HEK293 (cell line): ENCODE results near the gene STEAP2.
A peak's percentile ranks its signal among the peaks of the same experiment; 100 is the strongest.

Experiments
- EGR2 ChIP-seq: fragments of 450-650 bp; formaldehyde crosslinking; IDR thresholded peaks from 2 replicates; pipeline ENCODE4 v1.5.1; 2016; ENCODE audit warnings: low read depth, missing biosample characterization, missing genetic modification characterization
- GLI4 ChIP-seq: fragments of 450-650 bp; formaldehyde crosslinking; IDR thresholded peaks from 2 replicates; pipeline ENCODE4 v1.5.1; 2016; ENCODE audit warnings: missing biosample characterization, missing genetic modification characterization
- GLIS1 ChIP-seq: fragments of 450-650 bp; formaldehyde crosslinking; IDR thresholded peaks from 2 replicates; pipeline ENCODE4 v1.5.1; 2016; ENCODE audit warnings: missing biosample characterization, missing genetic modification characterization
- KLF1 ChIP-seq: fragments of 450-650 bp; formaldehyde crosslinking; IDR thresholded peaks from 2 replicates; pipeline ENCODE4 v1.5.1; 2016; ENCODE audit warnings: missing biosample characterization, missing genetic modification characterization
- KLF17 ChIP-seq: fragments of 450-650 bp; formaldehyde crosslinking; IDR thresholded peaks from 2 replicates; pipeline ENCODE4 v1.5.1; 2016; ENCODE audit warnings: missing biosample characterization, missing genetic modification characterization
- OSR2 ChIP-seq: fragments of 450-650 bp; formaldehyde crosslinking; IDR thresholded peaks from 2 replicates; pipeline ENCODE4 v1.5.1; 2016; ENCODE audit warnings: missing biosample characterization, missing genetic modification characterization
- PBX3 ChIP-seq: sonication (generic); formaldehyde crosslinking; IDR thresholded peaks from 2 replicates; pipeline ENCODE4 v1.8.1; 2022; ENCODE audit warnings: mild to moderate bottlenecking, moderate library complexity, missing genetic modification reagents
- TCF7L2 ChIP-seq: IDR thresholded peaks from 2 replicates; pipeline ENCODE4 v1.6.1; 2011; ENCODE audit warnings: low read depth, mild to moderate bottlenecking, inconsistent platforms, low read length, moderate library complexity, borderline replicate concordance
- WT1 ChIP-seq: fragments of 450-650 bp; formaldehyde crosslinking; IDR thresholded peaks from 2 replicates; pipeline ENCODE4 v1.5.1; 2016; ENCODE audit warnings: missing biosample characterization, missing genetic modification characterization
- YY1 ChIP-seq: fragments of 450-650 bp; formaldehyde crosslinking; IDR thresholded peaks from 2 replicates; pipeline ENCODE4 v1.5.1; 2018; ENCODE audit warnings: missing biosample characterization, missing genetic modification characterization
- ZBTB17 ChIP-seq: fragments of 450-650 bp; formaldehyde crosslinking; IDR thresholded peaks from 2 replicates; pipeline ENCODE4 v1.5.1; 2016; ENCODE audit warnings: missing biosample characterization, missing genetic modification characterization
- ZBTB8A ChIP-seq: fragments of 450-650 bp; formaldehyde crosslinking; IDR thresholded peaks from 2 replicates; pipeline ENCODE4 v1.5.1; 2016; ENCODE audit warnings: missing biosample characterization, missing genetic modification characterization
- ZIC2 ChIP-seq: fragments of 450-650 bp; formaldehyde crosslinking; IDR thresholded peaks from 2 replicates; pipeline ENCODE4 v1.5.1; 2016; ENCODE audit warnings: missing biosample characterization, missing genetic modification characterization
- ZNF10 ChIP-seq: fragments of 450-650 bp; formaldehyde crosslinking; IDR thresholded peaks from 2 replicates; pipeline ENCODE4 v1.5.1; 2017; ENCODE audit warnings: missing biosample characterization, missing genetic modification characterization
- ZNF112 ChIP-seq: fragments of 450-650 bp; formaldehyde crosslinking; IDR thresholded peaks from 2 replicates; pipeline ENCODE4 v1.5.0; 2017; ENCODE audit warnings: missing biosample characterization, missing genetic modification characterization
- ZNF114 ChIP-seq: fragments of 450-650 bp; formaldehyde crosslinking; IDR thresholded peaks from 2 replicates; pipeline ENCODE4 v1.5.0; 2017; ENCODE audit warnings: missing biosample characterization, missing genetic modification characterization
- ZNF146 ChIP-seq: fragments of 450-650 bp; formaldehyde crosslinking; IDR thresholded peaks from 2 replicates; pipeline ENCODE4 v1.5.1; 2016; ENCODE audit warnings: missing biosample characterization, missing genetic modification characterization
- ZNF169 ChIP-seq: fragments of 450-650 bp; formaldehyde crosslinking; IDR thresholded peaks from 2 replicates; pipeline ENCODE4 v1.5.1; 2016; ENCODE audit warnings: missing biosample characterization, missing genetic modification characterization
- ZNF184 ChIP-seq: fragments of 450-650 bp; IDR thresholded peaks from 2 replicates; pipeline ENCODE4 v1.5.1; 2018; ENCODE audit warnings: missing biosample characterization, mild to moderate bottlenecking, missing genetic modification characterization
- ZNF239 ChIP-seq: fragments of 450-650 bp; formaldehyde crosslinking; IDR thresholded peaks from 2 replicates; pipeline ENCODE4 v1.5.1; 2016; ENCODE audit warnings: missing biosample characterization, missing genetic modification characterization
- ZNF266 ChIP-seq: fragments of 450-650 bp; formaldehyde crosslinking; IDR thresholded peaks from 2 replicates; pipeline ENCODE4 v1.5.1; 2016; ENCODE audit warnings: missing biosample characterization, missing genetic modification characterization, low read depth
- ZNF302 ChIP-seq: fragments of 450-650 bp; formaldehyde crosslinking; IDR thresholded peaks from 2 replicates; pipeline ENCODE4 v1.5.1; 2016; ENCODE audit warnings: missing biosample characterization, missing genetic modification characterization, low read depth
- ZNF311 ChIP-seq: fragments of 450-650 bp; formaldehyde crosslinking; IDR thresholded peaks from 2 replicates; pipeline ENCODE4 v1.5.1; 2017; ENCODE audit warnings: missing biosample characterization, missing genetic modification characterization, borderline replicate concordance
- ZNF391 ChIP-seq: fragments of 450-650 bp; formaldehyde crosslinking; IDR thresholded peaks from 2 replicates; pipeline ENCODE4 v1.5.1; 2016; ENCODE audit warnings: low read depth, missing biosample characterization, missing genetic modification characterization, borderline replicate concordance
- ZNF404 ChIP-seq: fragments of 450-650 bp; formaldehyde crosslinking; IDR thresholded peaks from 2 replicates; pipeline ENCODE4 v1.5.1; 2017; ENCODE audit warnings: missing biosample characterization, missing genetic modification characterization
- ZNF423 ChIP-seq: fragments of 450-650 bp; formaldehyde crosslinking; IDR thresholded peaks from 2 replicates; pipeline ENCODE4 v1.5.1; 2016; ENCODE audit warnings: missing biosample characterization, missing genetic modification characterization
- ZNF426 ChIP-seq: fragments of 450-650 bp; formaldehyde crosslinking; IDR thresholded peaks from 2 replicates; pipeline ENCODE4 v1.5.1; 2017; ENCODE audit warnings: missing biosample characterization, missing genetic modification characterization, mild to moderate bottlenecking, inconsistent platforms, moderate library complexity
- ZNF555 ChIP-seq: fragments of 450-650 bp; formaldehyde crosslinking; conservative IDR thresholded peaks from 2 replicates; pipeline ENCODE4 v1.5.1; 2017; ENCODE audit warnings: missing biosample characterization, mild to moderate bottlenecking, missing genetic modification characterization, inconsistent platforms
- ZNF560 ChIP-seq: fragments of 450-650 bp; formaldehyde crosslinking; IDR thresholded peaks from 2 replicates; pipeline ENCODE4 v1.5.1; 2017; ENCODE audit warnings: missing biosample characterization, missing genetic modification characterization, borderline replicate concordance
- ZNF600 ChIP-seq: fragments of 450-650 bp; formaldehyde crosslinking; IDR thresholded peaks from 2 replicates; pipeline ENCODE4 v1.5.1; 2016; ENCODE audit warnings: missing biosample characterization, missing genetic modification characterization
- ZNF621 ChIP-seq: fragments of 450-650 bp; formaldehyde crosslinking; IDR thresholded peaks from 2 replicates; pipeline ENCODE4 v1.5.1; 2017; ENCODE audit warnings: missing biosample characterization, missing genetic modification characterization
- ZNF645 ChIP-seq: fragments of 450-650 bp; formaldehyde crosslinking; IDR thresholded peaks from 2 replicates; pipeline ENCODE4; 2016; ENCODE audit warnings: missing biosample characterization, missing genetic modification characterization
- ZNF707 ChIP-seq: fragments of 450-650 bp; formaldehyde crosslinking; IDR thresholded peaks from 2 replicates; pipeline ENCODE4 v1.5.1; 2016; ENCODE audit warnings: missing biosample characterization, missing genetic modification characterization
- ZNF785 ChIP-seq: fragments of 450-650 bp; formaldehyde crosslinking; IDR thresholded peaks from 2 replicates; pipeline ENCODE4 v1.5.1; 2016; ENCODE audit warnings: missing biosample characterization, missing genetic modification characterization
- ZNF830 ChIP-seq: fragments of 450-650 bp; IDR thresholded peaks from 2 replicates; pipeline ENCODE4 v1.5.0; 2018; ENCODE audit warnings: missing biosample characterization, missing genetic modification characterization, low read depth, mild to moderate bottlenecking, moderate library complexity
- ZSCAN30 ChIP-seq: fragments of 450-650 bp; IDR thresholded peaks from 2 replicates; pipeline ENCODE4 v1.5.1; 2018; ENCODE audit warnings: missing biosample characterization, mild to moderate bottlenecking, missing genetic modification characterization, moderate library complexity
- ZXDB ChIP-seq: fragments of 450-650 bp; formaldehyde crosslinking; IDR thresholded peaks from 2 replicates; pipeline ENCODE4 v1.5.1; 2016; ENCODE audit warnings: missing biosample characterization, missing genetic modification characterization

The STEAP2 gene

GRCh38 chr7:90211391-90212148 is at the start of gene STEAP2 (continued):
- TF ChIP-seq GLI4 (0 out of 2 replicates have a peak, but pooled peaks have one; percentile 24), KLF17 (tag by site-specific recombination) (no peak), GLIS1 (tag by site-specific recombination) (peak; percentile 67), ZNF114 (tag by site-specific recombination) (no peak), ZNF391 (tag by site-specific recombination) (no peak), ZNF184 (no peak), ZNF423 (tag by site-specific recombination) (0 out of 2 replicates have a peak, but pooled peaks have one; percentile 70), ZBTB17 (tag by site-specific recombination) (peak; percentile 81), ZNF645 (tag by site-specific recombination) (no peak), TCF7L2 (no peak), ZNF404 (tag by site-specific recombination) (no peak), ZNF621 (tag by site-specific recombination) (no peak), ZNF169 (no peak), ZNF146 (tag by site-specific recombination) (no peak; the same call in 1 of the 2 replicates), ZBTB8A (tag by site-specific recombination) (peak; percentile 58), ZXDB (tag by site-specific recombination) (peak; percentile 74), OSR2 (tag by site-specific recombination) (no peak), PBX3 (CRISPR knock-in tag) (peak; percentile 72; the same call in 1 of the 2 replicates), YY1 (tag by site-specific recombination) (0 out of 2 replicates have a peak, but pooled peaks have one; percentile 18), WT1 (tag by site-specific recombination) (no peak; the same call in 1 of the 2 replicates), ZNF555 (no peak), ZNF112 (tag by site-specific recombination) (no peak), ZNF239 (tag by site-specific recombination) (no peak), EGR2 (tag by site-specific recombination) (peak; percentile 43; the same call in 1 of the 2 replicates), ZNF707 (no peak), ZNF266 (tag by site-specific recombination) (no peak), ZNF830 (tag by site-specific recombination) (no peak), ZNF426 (tag by site-specific recombination) (no peak), ZSCAN30 (peak; percentile 58), ZIC2 (tag by site-specific recombination) (peak; percentile 81), ZNF600 (peak; percentile 91), ZNF10 (tag by site-specific recombination) (no peak; the same call in 1 of the 2 replicates), ZNF560 (tag by site-specific recombination) (no peak), ZNF302 (no peak), ZNF785 (tag by site-specific recombination) (no peak), ZNF311 (tag by site-specific recombination) (no peak), KLF1 (tag by site-specific recombination) (0 out of 2 replicates have a peak, but pooled peaks have one; percentile 8)
